T-helper 1 cell treated with Interleukin-12 subunit alpha and Interleukin-12 subunit beta and Interleukin-4 antibody, amounts not matched to agents 30 μg/mL and 1 μg/mL, for 36 hours (primary cell): ENCODE data around the gene PROCA1.

Experiments used
- H3K27ac Mint-ChIP-seq: one replicate; pipeline ENCODE4 v1.8.0; 2021; ENCODE audit warnings: mild to moderate bottlenecking, mixed read lengths
- H3K27me3 Mint-ChIP-seq: one replicate; pipeline ENCODE4 v1.8.0; 2021; ENCODE audit warnings: low read depth, mixed read lengths
- H3K36me3 Mint-ChIP-seq: one replicate; pipeline ENCODE4 v1.8.0; 2021; ENCODE audit warnings: low read depth, mixed read lengths
- H3K4me1 Mint-ChIP-seq: one replicate; pipeline ENCODE4 v1.8.0; 2021; ENCODE audit warnings: low read depth, mixed read lengths
- H3K4me3 Mint-ChIP-seq: one replicate; pipeline ENCODE4 v1.8.0; 2021; ENCODE audit warnings: mild to moderate bottlenecking, moderate library complexity, mixed read lengths
- H3K9me3 Mint-ChIP-seq: one replicate; pipeline ENCODE4 v1.8.0; 2021; ENCODE audit warnings: mixed read lengths

The PROCA1 gene, protein sequence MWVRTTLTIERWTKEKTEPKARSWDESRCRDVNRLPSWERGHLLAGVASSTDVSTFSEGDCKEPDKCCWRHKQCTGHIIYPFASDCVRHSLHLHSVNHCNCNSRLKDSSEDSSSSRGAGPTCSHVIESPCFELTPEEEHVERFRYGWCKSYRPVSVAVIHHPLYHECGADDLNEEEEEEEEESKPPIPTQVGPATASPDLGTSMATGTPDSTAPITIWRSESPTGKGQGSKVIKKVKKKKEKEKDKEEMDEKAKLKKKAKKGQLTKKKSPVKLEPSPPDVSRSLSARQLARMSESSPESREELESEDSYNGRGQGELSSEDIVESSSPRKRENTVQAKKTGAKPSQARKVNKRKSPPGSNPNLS

DNA sequence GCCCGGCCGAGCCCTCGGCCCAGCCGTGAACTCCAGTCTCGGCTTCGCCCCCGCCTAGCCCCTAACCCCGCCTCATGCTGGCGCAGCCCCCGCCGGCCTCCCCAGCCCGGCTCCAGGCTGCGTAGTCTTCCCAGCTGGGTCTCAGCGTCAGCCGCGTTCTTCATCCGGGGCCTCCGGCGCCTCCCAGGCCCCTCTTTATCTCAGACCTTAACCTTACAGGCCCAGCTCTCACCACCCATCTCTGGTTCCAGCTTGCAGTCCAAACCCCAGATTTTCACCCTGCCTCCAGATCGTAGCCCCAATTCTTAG, at the start of gene PROCA1:
Gene PROCA1 (minus strand): TSS at position 166 of the 309 bp plus-strand sequence. CDS start 228 bp downstream, outside the sequence.
- no peaks in the 10 kb centered on the region for H3K9me3 Mint-ChIP-seq
- H3K27ac Mint-ChIP-seq = peak within 1 kb of the TSS; percentile 96
- H3K4me1 Mint-ChIP-seq = peaks cover 20% of the 10 kb centered on the region
- peak within 1 kb of the TSS; percentile 88 for H3K4me3 Mint-ChIP-seq
- peaks cover 22% of the 10 kb centered on the region for H3K27me3 Mint-ChIP-seq
- H3K36me3 Mint-ChIP-seq = peaks cover 6% of the 10 kb centered on the region

DNA sequence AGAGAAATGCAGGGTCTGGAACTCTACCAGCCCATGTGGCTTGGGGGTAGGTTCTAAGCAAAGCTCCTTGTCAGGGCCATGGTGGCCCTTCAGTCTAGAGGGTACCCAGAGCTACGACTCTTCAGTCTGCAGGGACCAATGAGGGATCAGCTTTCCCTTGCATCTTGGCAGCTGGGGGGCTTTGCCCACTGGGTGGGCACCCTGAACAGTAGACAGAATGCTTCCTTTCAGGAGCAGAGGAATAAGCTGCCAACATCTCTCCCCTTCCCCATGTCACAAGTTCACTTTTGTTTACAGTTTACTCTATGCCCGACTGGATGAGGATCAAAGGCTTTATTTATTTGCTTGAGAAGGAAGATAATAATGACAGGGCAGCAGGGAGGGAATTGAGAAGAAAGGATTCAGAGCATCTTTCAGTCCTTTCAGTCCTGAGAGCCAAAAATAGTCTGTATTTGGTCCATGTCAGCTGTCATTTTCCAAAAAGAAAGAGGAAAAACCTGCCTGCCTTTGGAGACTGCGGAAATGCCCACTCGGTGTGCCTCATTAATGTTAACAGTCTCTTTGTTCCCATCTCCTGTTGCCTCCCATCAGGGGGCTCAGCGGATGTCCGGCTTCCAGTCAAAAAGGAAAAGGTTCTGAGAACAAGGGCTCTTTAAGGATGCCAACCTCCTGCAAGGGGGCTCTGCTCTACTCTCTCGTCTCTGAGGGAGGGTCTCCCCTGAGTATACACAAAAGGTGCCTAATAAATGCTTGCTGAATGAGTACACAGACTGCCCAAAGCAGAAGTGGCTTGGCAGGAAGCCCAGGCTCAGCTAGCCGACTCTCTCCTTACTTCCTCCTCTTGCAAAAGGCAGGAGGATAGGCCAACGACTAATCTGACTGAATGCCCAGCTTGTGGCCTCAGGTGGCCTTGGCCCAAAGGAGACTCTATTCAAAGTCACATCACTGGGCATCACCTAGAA, 49.2 kb upstream of the PROCA1 start:
- no peak overlapping the region for H3K4me3 Mint-ChIP-seq
- no peaks in the 10 kb centered on the region for H3K27me3 Mint-ChIP-seq
- no peak overlapping the region for H3K27ac Mint-ChIP-seq
- H3K9me3 Mint-ChIP-seq = no peaks in the 10 kb centered on the region
- peaks cover 24% of the 10 kb centered on the region for H3K36me3 Mint-ChIP-seq
- peaks cover 14% of the 10 kb centered on the region for H3K4me1 Mint-ChIP-seq

DNA sequence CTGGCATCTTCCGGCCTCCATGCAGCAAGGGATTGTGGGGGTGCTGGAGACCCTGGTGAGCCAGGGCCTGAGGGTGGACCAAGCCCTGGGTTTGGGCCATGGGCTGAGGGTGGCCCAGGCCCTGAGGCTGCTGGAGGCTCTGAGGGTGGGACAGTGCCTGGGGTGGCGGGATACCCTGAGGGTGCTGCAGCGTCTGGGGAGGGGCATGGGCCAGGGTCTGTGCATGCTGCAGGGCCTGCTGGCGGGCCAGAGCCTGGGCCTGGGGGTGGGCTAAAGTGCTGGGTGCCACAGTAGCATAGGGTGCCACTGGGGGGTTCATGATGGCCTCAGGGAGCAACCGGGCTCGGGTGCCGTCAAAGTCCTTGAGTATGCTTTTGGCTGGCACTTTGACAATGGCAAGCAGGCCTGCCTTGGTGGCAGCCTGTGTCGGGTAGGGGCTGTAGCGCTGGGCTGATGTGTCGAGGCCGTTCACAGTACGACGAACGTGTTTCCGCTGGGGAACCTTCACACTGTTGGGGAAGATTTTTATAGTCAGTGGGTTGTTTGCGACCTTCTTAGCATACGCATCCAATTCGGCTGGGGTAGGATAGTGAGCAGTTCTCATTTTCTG, 47.7 kb upstream of the PROCA1 start:
- no peaks in the 10 kb centered on the region for H3K9me3 Mint-ChIP-seq
- H3K36me3 Mint-ChIP-seq = peaks cover 24% of the 10 kb centered on the region
- H3K4me1 Mint-ChIP-seq = peaks cover 9% of the 10 kb centered on the region
- H3K4me3 Mint-ChIP-seq = no peak overlapping the region
- H3K27ac Mint-ChIP-seq = no peak overlapping the region
- H3K27me3 Mint-ChIP-seq = no peaks in the 10 kb centered on the region

DNA sequence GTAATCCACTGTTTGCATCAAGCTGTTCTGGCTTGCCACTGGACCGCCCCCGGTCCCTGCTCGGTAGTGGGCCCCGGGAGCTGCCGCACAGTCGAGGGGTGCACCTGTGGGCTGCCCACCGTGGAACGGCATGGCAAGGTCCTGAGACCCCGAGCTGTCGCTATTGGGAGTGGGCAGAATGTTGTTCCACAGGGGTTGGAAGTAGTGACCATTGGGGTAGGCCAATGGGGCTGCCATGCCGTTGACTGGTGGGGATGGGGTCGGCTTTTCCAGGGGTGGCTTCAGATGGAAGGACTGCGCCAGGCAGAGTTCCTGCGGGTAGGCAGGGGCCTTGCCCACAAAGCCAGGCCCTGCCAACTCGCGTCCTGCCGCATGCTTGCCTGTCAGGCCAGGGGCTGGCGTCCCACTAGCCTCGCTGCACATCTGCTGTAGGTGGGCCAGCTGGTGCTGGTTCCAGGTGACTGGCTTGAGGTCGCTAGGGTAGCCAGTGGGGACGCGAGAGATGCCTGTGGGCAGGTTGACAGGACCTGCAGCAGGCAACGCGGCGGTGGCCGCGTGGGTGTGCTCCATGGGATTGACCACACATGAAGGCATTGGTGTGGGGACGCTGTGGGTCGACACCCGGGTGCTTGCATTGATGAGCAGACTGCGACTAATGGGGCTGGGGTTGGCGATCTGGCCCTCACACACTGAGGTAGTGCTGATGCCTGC, 46.9 kb upstream of the PROCA1 start:
- Mint-ChIP-seq H3K36me3 (peaks cover 21% of the 10 kb centered on the region), H3K4me3 (no peak overlapping the region), H3K9me3 (no peaks in the 10 kb centered on the region), H3K27me3 (no peaks in the 10 kb centered on the region), H3K4me1 (peaks cover 7% of the 10 kb centered on the region), H3K27ac (no peak overlapping the region)

DNA sequence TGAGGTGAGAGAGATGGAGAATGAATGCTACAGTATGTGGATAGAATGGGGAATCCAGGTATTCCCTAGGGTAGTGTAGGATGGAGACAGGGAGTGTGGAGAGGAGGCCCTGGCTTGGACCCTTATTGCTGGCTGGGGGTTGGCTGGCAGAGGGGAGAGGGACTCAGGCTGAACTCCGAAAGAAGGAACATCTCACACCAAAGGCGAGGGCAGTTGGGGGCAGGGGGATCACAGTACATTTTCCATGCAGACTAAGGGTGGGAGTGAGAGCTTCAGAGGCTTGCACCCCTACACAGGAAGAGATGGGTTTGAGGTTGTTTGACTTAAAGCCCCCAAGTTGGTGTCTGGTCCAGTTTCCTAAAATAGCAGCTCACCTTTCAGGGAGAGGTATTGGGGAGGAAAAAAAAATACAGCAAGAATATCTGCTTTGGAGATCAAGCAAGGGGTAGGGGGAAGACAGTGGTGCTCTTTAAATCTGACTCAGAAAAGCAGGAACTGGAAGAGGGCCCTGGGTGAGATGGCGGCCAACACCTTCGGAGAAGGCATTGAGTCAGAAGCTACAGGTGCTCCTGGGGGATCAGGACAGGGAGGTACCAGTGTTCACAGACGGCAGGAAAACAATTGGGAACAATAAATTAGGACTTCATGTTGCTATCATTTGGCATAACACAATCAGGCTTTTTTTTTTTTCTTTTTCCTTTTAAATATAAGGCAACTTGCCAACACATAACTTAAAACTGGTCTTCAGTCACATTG, 44.5 kb upstream of the PROCA1 start:
- Mint-ChIP-seq H3K27me3 (no peaks in the 10 kb centered on the region), H3K4me1 (peaks cover 3% of the 10 kb centered on the region), H3K4me3 (no peak overlapping the region), H3K9me3 (no peaks in the 10 kb centered on the region), H3K36me3 (peaks cover 19% of the 10 kb centered on the region), H3K27ac (no peak overlapping the region)

DNA sequence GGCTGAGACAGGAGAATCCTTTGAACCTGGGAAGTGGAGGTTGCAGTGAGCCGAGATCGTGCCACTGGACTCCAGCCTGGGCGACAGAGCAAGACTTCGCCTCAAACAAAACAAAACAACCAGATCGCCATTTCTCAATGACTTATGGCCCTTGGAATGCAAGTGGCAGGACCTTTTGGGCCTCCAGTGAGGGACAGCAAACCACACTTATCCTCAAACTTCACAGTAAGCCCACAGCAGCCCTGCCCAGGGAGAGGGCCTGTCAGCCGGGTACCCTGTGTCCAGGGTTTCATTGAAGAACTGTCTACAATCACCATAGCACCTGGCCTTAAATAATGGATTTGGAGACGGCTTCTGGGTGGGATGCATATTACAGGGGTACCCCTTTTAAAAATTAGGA, 43.8 kb upstream of the PROCA1 start:
- no peak overlapping the region for H3K4me3 Mint-ChIP-seq
- H3K36me3 Mint-ChIP-seq = peaks cover 19% of the 10 kb centered on the region
- no peak overlapping the region for H3K27ac Mint-ChIP-seq
- peaks cover 3% of the 10 kb centered on the region for H3K4me1 Mint-ChIP-seq
- H3K9me3 Mint-ChIP-seq = no peaks in the 10 kb centered on the region
- no peaks in the 10 kb centered on the region for H3K27me3 Mint-ChIP-seq

DNA sequence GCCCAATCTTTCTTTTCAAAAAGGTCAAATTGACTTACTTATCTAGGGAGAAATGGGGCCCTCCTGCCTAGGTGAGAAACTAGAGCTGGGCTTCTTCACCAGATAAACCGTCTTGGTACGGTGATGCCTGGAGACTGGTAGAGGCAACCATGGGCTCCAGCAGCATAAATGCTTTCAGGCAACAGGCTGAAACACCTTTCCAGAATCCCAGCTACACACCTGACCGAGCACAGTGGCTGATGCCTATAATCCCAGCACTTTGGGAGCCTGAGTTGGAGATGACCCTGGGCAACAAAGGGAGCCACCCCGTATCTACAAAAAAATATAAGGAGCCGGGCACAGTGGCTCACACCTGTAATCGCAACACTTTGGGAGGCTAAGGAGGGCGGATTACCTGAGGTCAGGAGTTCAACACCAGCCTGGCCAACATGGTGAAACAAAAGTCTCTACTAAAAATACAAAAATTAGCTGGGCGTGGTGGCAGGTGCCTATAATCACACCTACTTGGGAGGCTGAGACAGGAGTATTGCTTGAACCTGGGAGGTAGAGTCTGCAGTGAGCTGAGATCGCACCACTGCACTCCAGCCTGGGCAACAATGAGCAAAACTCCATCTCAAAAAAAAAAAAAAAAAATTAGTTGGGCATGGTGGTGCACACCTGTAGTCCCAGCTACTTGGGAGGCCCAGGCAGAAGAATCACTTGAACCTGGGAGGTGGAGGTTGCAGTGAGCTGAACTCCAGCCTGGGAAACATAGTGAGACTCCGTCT, 40.1 kb upstream of the PROCA1 start:
- H3K9me3 Mint-ChIP-seq = no peaks in the 10 kb centered on the region
- peaks cover 13% of the 10 kb centered on the region for H3K4me1 Mint-ChIP-seq
- no peaks in the 10 kb centered on the region for H3K27me3 Mint-ChIP-seq
- no peak overlapping the region for H3K4me3 Mint-ChIP-seq
- H3K27ac Mint-ChIP-seq = no peak overlapping the region
- H3K36me3 Mint-ChIP-seq = peaks cover 13% of the 10 kb centered on the region

DNA sequence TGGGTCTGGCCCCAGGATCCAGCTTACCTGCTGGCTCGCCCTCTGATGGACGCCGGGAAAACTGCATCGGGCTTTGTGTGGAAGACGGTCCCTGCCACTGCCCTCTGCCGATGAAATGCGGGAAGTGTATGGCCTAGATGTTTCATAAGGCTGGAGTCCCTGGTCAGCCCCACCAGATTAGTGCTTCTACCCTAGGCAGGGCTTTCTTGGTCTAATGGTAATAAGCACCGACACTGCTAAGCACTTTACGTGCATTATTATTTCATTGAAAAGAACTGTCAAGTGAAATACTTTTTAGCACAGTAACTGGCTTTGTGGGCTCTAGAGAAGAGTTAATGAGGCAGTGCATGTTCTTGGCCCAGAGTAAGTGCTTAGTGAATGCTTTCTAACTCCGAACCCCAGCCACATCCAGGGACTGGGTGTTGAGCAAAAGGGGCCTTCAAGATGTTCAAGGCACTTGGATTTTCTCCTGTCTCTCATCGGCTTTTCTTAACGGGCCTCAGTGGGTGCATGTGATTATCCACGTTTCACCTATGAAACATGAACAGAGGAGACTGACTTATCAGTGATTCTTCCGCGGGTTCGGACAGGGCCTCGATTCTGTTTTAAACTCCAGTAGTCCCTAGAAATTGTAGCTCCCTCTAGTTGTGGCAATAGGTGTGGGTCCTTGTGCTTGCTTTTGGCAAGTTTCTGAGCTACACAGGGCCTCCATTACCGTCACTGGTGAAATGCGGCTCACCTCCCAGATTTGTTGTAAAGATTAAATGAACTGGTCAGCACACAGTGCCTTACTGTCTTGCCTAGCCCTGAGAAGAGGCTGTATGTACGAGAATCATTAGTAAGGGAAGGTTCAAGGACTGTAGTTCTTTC, 38.7 kb upstream of the PROCA1 start:
- Mint-ChIP-seq H3K27me3 (no peaks in the 10 kb centered on the region), H3K9me3 (no peaks in the 10 kb centered on the region), H3K4me3 (no peak overlapping the region), H3K27ac (no peak overlapping the region), H3K36me3 (peaks cover 6% of the 10 kb centered on the region), H3K4me1 (peaks cover 21% of the 10 kb centered on the region)

DNA sequence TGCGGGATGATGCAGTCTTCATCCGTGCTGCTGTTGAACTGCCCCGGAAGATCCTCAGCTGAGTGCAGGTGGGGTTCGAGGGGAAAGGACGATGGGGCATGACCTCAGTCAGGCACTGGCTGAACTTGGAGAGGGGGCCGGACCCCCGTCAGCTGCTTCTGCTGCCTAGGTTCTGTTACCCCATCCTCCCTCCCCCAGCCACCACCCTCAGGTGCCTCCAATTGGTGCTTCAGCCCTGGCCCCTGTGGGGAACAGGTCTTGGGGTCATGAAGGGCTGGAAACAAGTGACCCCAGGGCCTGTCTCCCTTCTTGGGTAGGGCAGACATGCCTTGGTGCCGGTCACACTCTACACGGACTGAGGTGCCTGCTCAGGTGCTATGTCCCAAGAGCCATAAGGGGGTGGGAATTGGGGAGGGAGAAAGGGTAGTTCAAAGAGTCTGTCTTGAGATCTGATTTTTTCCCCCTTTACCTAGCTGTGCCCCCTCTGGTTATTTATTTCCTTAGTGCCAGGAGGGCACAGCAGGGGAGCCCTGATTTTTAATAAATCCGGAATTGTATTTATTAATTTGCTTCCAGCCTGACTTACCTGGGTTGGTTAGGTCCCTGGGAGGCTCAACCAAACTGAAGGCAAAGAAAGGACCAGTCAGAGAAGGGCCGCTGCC, 38.0 kb upstream of the PROCA1 start:
- no peak overlapping the region for H3K4me3 Mint-ChIP-seq

DNA sequence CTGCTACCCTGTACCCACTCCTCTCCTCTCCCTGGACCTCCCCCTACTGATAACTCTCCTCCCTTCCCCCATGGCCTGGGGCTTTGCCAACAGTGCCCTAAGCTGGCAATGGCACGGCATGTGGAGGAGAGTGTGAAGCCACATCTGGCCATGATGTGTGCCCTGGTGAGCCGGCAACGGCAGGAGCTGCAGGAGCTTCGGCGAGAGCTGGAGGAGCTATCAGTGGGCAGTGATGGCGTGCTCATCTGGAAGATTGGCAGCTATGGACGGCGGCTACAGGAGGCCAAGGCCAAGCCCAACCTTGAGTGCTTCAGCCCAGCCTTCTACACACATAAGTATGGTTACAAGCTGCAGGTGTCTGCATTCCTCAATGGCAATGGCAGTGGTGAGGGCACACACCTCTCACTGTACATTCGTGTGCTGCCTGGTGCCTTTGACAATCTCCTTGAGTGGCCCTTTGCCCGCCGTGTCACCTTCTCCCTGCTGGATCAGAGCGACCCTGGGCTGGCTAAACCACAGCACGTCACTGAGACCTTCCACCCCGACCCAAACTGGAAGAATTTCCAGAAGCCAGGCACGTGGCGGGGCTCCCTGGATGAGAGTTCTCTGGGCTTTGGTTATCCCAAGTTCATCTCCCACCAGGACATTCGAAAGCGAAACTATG, 37.3 kb upstream of the PROCA1 start:
- Mint-ChIP-seq H3K4me1 (peaks cover 21% of the 10 kb centered on the region), H3K27me3 (no peaks in the 10 kb centered on the region), H3K4me3 (peak overlapping the region; percentile 33), H3K27ac (peak overlapping the region; percentile 78), H3K9me3 (no peaks in the 10 kb centered on the region), H3K36me3 (peaks cover 6% of the 10 kb centered on the region)

More for the DNA sequence above, 38.0 kb upstream of the PROCA1 start:
- Mint-ChIP-seq H3K36me3 (peaks cover 6% of the 10 kb centered on the region), H3K27me3 (no peaks in the 10 kb centered on the region), H3K4me1 (peaks cover 21% of the 10 kb centered on the region), H3K27ac (no peak overlapping the region), H3K9me3 (no peaks in the 10 kb centered on the region)

DNA sequence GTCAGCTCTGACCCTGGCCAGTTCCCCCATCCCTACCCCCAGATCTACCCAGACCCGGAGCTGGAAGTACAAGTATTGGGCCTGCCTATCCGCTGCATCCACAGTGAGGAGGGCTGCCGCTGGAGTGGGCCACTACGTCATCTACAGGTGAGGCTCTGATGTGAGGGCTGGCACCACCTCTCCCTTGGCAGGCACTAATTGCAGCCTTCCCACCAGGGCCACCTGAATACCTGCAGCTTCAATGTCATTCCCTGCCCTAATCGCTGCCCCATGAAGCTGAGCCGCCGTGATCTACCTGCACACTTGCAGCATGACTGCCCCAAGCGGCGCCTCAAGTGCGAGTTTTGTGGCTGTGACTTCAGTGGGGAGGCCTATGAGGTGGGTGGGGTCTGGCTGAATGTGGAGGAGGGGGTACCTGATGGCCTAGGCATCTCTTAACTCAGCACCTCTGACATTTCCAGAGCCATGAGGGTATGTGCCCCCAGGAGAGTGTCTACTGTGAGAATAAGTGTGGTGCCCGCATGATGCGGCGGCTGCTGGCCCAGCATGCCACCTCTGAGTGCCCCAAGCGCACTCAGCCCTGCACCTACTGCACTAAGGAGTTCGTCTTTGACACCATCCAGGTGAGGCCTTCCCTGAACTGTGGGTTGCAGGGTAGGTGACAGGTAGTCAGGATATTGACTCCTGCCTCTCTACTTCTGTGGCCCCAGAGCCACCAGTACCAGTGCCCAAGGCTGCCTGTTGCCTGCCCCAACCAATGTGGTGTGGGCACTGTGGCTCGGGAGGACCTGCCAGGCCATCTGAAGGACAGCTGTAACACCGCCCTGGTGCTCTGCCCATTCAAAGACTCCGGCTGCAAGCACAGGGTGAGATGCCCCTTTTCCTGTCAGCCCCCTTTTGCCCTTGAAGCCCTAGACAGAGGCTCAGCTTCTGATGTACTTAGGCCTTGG, 36.4 kb upstream of the PROCA1 start:
- Mint-ChIP-seq H3K27me3 (no peaks in the 10 kb centered on the region), H3K4me3 (no peak overlapping the region), H3K4me1 (peaks cover 23% of the 10 kb centered on the region), H3K27ac (peak overlapping the region; percentile 78), H3K36me3 (peaks cover 6% of the 10 kb centered on the region), H3K9me3 (no peaks in the 10 kb centered on the region)
